HCT116 (cell line): ENCODE results near the gene SIRT6.

Experiments
- CTCF ChIP-seq, 3 experiments: fragments of 200-600 bp in 1 of 3; sonication (generic) in 1 of 3; IDR thresholded peaks in 2 of 3; conservative IDR thresholded peaks in 1 of 3; 2 replicates each; pipeline ENCODE4 v1.5.1; 2012 to 2017; ENCODE audit warnings: low read depth in 2 of 3, low read length in 2 of 3, antibody characterized with exemption in 1 of 3, borderline replicate concordance in 1 of 3, control low read depth in 1 of 3, mild to moderate bottlenecking in 1 of 3, mixed read lengths in 1 of 3, mixed run types in 1 of 3, moderate library complexity in 1 of 3; ENCODE audit not compliant: insufficient read depth in 1 of 3
- EZH2 ChIP-seq: fragments of 200-600 bp; sonication (generic); IDR thresholded peaks from 2 replicates; pipeline ENCODE4 v1.6.1; 2017; ENCODE audit warnings: antibody characterized with exemption, mixed run types
- JUND ChIP-seq: IDR thresholded peaks from 2 replicates; pipeline ENCODE4 v1.6.1; 2012
- MAX ChIP-seq: IDR thresholded peaks from 2 replicates; pipeline ENCODE4 v1.6.1; 2012
- REST ChIP-seq: IDR thresholded peaks from 2 replicates; pipeline ENCODE4 v1.6.1; 2012; ENCODE audit warnings: low read depth
- ZNF274 ChIP-seq: fragments of 200-500 bp; sonication (Bioruptor generic); IDR thresholded peaks from 2 replicates; pipeline ENCODE4 v1.6.1; 2014; ENCODE audit warnings: mild to moderate bottlenecking, low read depth, low read length, inconsistent platforms

- TF ChIP-seq MAX (no peak), REST (no peak), JUND (no peak), CTCF (IDR thresholded peaks at IDR 0.05 in 2 of 3, conservative IDR thresholded peaks at IDR 0.05 in 1 of 3; ENCODE audit: borderline replicate concordance in 1 of 3, insufficient read depth in 1 of 3, low read depth in 2 of 3, low read length in 2 of 3) (no peak), EZH2 (no peak), ZNF274 (no peak)
Observed at GRCh38 chr19:4220188-4220587, 37.8 kb upstream of the SIRT6 start.
